ENCODE data around the gene ZNF260. TPM values are rescaled to one million over a fixed set of nuclear protein-coding genes. Genes with fewer than 3 reads are reported as not detected.

Gene ZNF260
- total RNA-seq, 2 experiments from 2014 or later = 6.2 to 8.3 TPM

Other genes starting within 250 kb of the ZNF260 start
- gene ZFP14, start 149.1 kb downstream of the ZNF260 start, total RNA-seq = 1 to 10 TPM in 1 of 2 experiments, under 1 TPM in 1; 0.66 to 1.2 TPM
- gene ZFP82, start 109.6 kb downstream of the ZNF260 start, total RNA-seq = 1 to 10 TPM; 5.2 to 5.7 TPM
- gene ZNF566, start 38.7 kb downstream of the ZNF260 start, total RNA-seq = 1 to 10 TPM; 6.0 to 7.8 TPM
- 10 to 100 TPM; 15.0 to 15.2 TPM for gene ZNF529, start 45.0 kb upstream of the ZNF260 start, total RNA-seq
- 1 to 10 TPM; 7.4 to 9.3 TPM for gene ZNF382, start 77.0 kb upstream of the ZNF260 start, total RNA-seq
- gene ZNF461, start 138.6 kb upstream of the ZNF260 start, total RNA-seq = 1 to 10 TPM; 7.2 to 8.3 TPM
- gene ZNF567, start 159.3 kb upstream of the ZNF260 start, total RNA-seq = 1 to 10 TPM; 8.0 to 9.4 TPM
- gene ZNF850, start 244.5 kb upstream of the ZNF260 start, total RNA-seq = 10 to 100 TPM; 10.6 to 13.6 TPM

All from activated naive CD8-positive, alpha-beta T cell treated with anti-CD3 and anti-CD28 coated beads for 36 hours (primary cell).